Endothelial cell (in vitro differentiated cells): ENCODE results near the gene FOXP4. TPM values are rescaled to one million over a fixed set of nuclear protein-coding genes. Genes with fewer than 3 reads are reported as not detected.

Source experiments
- DNase-seq: peaks from one replicate; pipeline ENCODE4 v3.0.0; 2021; ENCODE audit warnings: low spot score
- H3K27ac Mint-ChIP-seq: one replicate; pipeline ENCODE4 v1.8.0; 2021; ENCODE audit warnings: mixed read lengths, inconsistent platforms; ENCODE audit not compliant: unreplicated experiment
- H3K27me3 Mint-ChIP-seq: one replicate; pipeline ENCODE4 v1.8.0; 2021; ENCODE audit warnings: mild to moderate bottlenecking, moderate library complexity, mixed read lengths, inconsistent platforms; ENCODE audit not compliant: unreplicated experiment
- H3K36me3 Mint-ChIP-seq: one replicate; pipeline ENCODE4 v1.8.0; 2021; ENCODE audit warnings: mild to moderate bottlenecking, low read depth, mixed read lengths, inconsistent platforms; ENCODE audit not compliant: unreplicated experiment
- H3K4me1 Mint-ChIP-seq: one replicate; pipeline ENCODE4 v1.8.0; 2021; ENCODE audit warnings: mild to moderate bottlenecking, mixed read lengths, inconsistent platforms; ENCODE audit not compliant: unreplicated experiment
- H3K4me3 Mint-ChIP-seq: one replicate; pipeline ENCODE4 v1.8.0; 2021; ENCODE audit warnings: mild to moderate bottlenecking, mixed read lengths, inconsistent platforms; ENCODE audit not compliant: unreplicated experiment
- H3K9me3 Mint-ChIP-seq: one replicate; pipeline ENCODE4 v1.8.0; 2021; ENCODE audit warnings: mixed read lengths, inconsistent platforms; ENCODE audit not compliant: unreplicated experiment
- total RNA-seq: library from RNA; stranded (reverse); fragmentation: NEBNext Ultra II Directional; extraction: Animal tissue kit (Norgen Biotek cat#: 25700); gene quantifications from one replicate; pipeline ENCODE4 v1.2.1, GENCODE V29; 2021; ENCODE audit not compliant: unreplicated experiment
- TF ChIP-seq, protein P1 (sequence below): fragments of 200-600 bp; sonication (generic); IDR thresholded peaks from one replicate; pipeline ENCODE4 v1.5.0; 2021; ENCODE audit warnings: antibody characterized with exemption; ENCODE audit not compliant: unreplicated experiment

FOXP4 gene
- total RNA-seq, 1 donor from 2014 or later, result 32.5 TPM

DNA sequence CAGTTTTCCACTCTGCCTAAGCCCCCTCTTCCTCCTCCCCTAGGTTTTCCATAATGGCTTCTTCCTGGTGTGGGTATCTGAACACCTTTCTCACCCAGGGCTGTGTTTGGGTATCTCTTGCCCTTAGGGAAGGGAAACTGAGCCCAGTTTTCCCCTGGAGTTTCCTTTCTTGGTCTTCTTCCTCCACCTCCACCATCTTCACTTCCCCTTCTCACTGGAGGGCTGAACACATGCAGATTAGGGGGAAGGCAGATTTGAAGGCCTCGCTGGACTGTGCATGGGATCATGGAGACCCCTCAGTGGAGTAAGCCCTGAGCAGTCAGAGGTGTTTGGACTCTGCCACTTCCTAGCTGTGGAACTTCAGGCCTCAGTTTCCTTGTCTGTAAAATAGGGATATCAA lies 27.8 kb downstream of the FOXP4 start:
- H3K4me1 Mint-ChIP-seq, result peaks cover 63% of the 10 kb centered on the region
- no peak for DNase-seq
- no peak overlapping the region for H3K4me3 Mint-ChIP-seq
- H3K36me3 Mint-ChIP-seq, result peaks cover 7% of the 10 kb centered on the region
- H3K9me3 Mint-ChIP-seq, result no peaks in the 10 kb centered on the region
- H3K27ac Mint-ChIP-seq, result no peak overlapping the region
- TF ChIP-seq, protein P1, sequence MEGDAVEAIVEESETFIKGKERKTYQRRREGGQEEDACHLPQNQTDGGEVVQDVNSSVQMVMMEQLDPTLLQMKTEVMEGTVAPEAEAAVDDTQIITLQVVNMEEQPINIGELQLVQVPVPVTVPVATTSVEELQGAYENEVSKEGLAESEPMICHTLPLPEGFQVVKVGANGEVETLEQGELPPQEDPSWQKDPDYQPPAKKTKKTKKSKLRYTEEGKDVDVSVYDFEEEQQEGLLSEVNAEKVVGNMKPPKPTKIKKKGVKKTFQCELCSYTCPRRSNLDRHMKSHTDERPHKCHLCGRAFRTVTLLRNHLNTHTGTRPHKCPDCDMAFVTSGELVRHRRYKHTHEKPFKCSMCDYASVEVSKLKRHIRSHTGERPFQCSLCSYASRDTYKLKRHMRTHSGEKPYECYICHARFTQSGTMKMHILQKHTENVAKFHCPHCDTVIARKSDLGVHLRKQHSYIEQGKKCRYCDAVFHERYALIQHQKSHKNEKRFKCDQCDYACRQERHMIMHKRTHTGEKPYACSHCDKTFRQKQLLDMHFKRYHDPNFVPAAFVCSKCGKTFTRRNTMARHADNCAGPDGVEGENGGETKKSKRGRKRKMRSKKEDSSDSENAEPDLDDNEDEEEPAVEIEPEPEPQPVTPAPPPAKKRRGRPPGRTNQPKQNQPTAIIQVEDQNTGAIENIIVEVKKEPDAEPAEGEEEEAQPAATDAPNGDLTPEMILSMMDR, result no peak
- H3K27me3 Mint-ChIP-seq, result peaks cover 15% of the 10 kb centered on the region

DNA sequence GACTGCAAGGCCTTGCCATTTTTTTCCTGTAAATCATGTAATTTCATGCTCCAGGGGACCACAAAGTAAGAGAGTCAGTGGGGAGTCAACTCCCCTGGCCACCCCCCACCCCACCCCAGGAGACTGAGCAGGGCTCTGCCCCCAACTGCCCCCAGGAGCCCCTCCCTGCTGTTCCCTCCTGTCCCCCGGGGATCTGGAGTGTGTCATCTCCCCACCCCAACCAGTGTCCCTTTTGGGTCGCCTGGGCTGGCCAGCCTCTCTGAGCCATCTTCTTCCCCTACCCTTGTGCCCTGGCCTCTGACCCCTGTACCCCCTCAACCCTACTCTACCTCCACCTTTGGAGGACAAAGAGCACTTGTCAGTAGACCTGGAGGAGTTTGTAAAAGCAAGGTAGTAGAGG lies 29.4 kb downstream of the FOXP4 start:
- no peak for DNase-seq
- Mint-ChIP-seq H3K36me3 (peaks cover 10% of the 10 kb centered on the region), H3K9me3 (no peaks in the 10 kb centered on the region), H3K27ac (no peak overlapping the region), H3K4me1 (peaks cover 64% of the 10 kb centered on the region), H3K27me3 (peaks cover 15% of the 10 kb centered on the region), H3K4me3 (no peak overlapping the region)
- TF ChIP-seq, protein P1, result no peak

DNA sequence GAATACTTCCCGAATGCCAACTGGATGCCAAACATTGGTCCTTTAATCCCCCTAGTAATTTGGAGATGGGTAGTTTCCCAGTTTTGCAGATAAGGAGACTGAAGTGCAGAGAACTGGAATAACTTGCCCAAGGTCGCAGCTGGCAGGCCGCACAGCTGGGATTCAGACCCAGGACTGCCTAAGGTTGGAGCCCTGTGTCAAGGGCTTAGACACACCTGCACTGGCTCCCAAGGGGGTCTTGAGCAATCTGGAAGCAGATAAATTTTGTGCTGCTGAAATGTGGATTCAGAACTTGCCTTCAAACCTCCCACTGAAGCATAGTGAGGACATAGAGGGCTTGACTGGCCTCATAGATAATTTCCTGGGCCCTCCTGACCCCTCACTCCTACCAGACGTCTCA lies 30.5 kb downstream of the FOXP4 start:
- Mint-ChIP-seq H3K27ac (peak overlapping the region; percentile 49), H3K4me3 (no peak overlapping the region), H3K4me1 (peaks cover 72% of the 10 kb centered on the region), H3K27me3 (peaks cover 15% of the 10 kb centered on the region), H3K9me3 (no peaks in the 10 kb centered on the region), H3K36me3 (peaks cover 10% of the 10 kb centered on the region)
- no peak for DNase-seq
- TF ChIP-seq, protein P1, result no peak

DNA sequence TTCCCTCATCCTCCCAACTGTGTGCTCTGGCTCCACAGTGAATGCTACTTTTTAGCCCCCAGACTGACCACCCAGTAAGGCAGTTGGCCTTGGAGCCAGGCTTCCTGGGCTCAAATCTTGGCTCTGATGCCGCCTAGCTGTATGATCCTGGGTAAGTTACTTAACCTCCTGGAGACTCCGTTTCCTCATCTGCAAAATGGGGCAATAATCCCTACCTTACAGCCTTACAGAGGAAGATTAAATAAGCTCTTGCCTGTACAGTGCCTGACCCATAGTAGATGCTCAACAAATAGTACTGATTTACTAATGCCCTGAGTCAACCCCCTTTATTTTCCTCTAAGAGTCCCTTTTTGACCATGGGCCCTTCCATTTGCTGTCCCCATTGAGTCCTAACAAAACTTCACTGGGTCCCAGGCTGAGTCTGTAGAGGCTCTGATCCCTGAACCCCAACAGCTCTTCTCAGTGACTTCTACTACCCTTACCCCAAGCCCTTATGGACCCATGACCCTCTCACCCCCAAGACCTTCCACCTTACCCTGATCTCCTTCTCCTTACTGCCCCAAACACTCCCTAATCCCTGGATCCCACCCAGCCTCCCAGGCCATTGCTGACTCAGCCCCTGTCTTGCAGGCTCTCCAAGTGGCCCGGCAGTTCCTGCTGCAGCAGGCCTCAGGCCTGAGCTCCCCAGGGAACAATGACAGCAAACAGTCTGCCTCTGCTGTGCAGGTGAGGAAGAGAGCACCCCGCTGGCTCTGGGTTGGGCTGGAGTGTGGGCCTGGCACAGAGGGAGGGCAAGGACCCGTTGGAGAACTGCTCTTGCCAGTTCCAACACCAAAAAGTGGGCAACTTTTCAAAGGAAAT lies 31.4 kb downstream of the FOXP4 start:
- peak; percentile 33 for DNase-seq
- H3K27me3 Mint-ChIP-seq, result peaks cover 15% of the 10 kb centered on the region
- peaks cover 72% of the 10 kb centered on the region for H3K4me1 Mint-ChIP-seq
- H3K9me3 Mint-ChIP-seq, result no peaks in the 10 kb centered on the region
- H3K27ac Mint-ChIP-seq, result peak overlapping the region; percentile 98
- TF ChIP-seq, protein P1, result no peak
- peaks cover 9% of the 10 kb centered on the region for H3K36me3 Mint-ChIP-seq
- peak overlapping the region; percentile 56 for H3K4me3 Mint-ChIP-seq
